Breast epithelium (tissue), 4 donors: ENCODE measurements around the gene KCNH2. TPM values are rescaled to one million over a fixed set of nuclear protein-coding genes. Genes with fewer than 3 reads are reported as not detected.

ENCODE experiments used
- DNase-seq, 2 donors: peaks; one replicate each; pipeline ENCODE4 v3.0.0-alpha.2; 2019; ENCODE audit warnings: low spot score in 2 of 2
- H3K27ac ChIP-seq, 2 donors: fragments of 200-600 bp; sonication (generic) in 1 of 2; one replicate each; pipeline ENCODE4 v1.5.1; 2016 to 2019; ENCODE audit warnings: mild to moderate bottlenecking in 1 of 2
- H3K27me3 ChIP-seq, 2 donors: fragments of 200-600 bp; sonication (generic) in 1 of 2; one replicate each; pipeline versions ENCODE4 v1.5.1 to v1.6.0; 2017 to 2019; ENCODE audit warnings: control low read depth in 1 of 2, mild to moderate bottlenecking in 1 of 2
- H3K36me3 ChIP-seq: fragments of 200-600 bp; one replicate; pipeline ENCODE4 v1.5.1; 2019
- H3K4me1 ChIP-seq, 2 donors: fragments of 200-600 bp; sonication (generic); one replicate each; pipeline ENCODE4 v1.5.1; 2016 to 2019; ENCODE audit warnings: control low read depth in 1 of 2
- H3K4me3 ChIP-seq, 3 donors: fragments of 200-600 bp; sonication (generic); 1 replicate in 2 of 3; 2 replicates in 1 of 3; pipeline ENCODE4 v1.5.1; 2016 to 2019; ENCODE audit warnings: mild to moderate bottlenecking in 3 of 3, moderate library complexity in 2 of 3
- H3K9me3 ChIP-seq, 2 donors: fragments of 200-600 bp; sonication (generic) in 1 of 2; one replicate each; pipeline ENCODE4 v1.5.1; 2016 to 2019; ENCODE audit warnings: control low read depth in 1 of 2
- POLR2A ChIP-seq: fragments of 450-650 bp; IDR thresholded peaks from one replicate; pipeline ENCODE4 v1.6.1; 2016; ENCODE audit warnings: antibody characterized with exemption, mild to moderate bottlenecking, moderate library complexity
- POLR2AphosphoS5 ChIP-seq, 3 donors: sonication (generic); formaldehyde crosslinking; IDR thresholded peaks; one replicate each; pipeline ENCODE4 v1.6.1; 2017; ENCODE audit warnings: antibody characterized with exemption in 3 of 3
- intact Hi-C: fragments of 100-400 bp; cut with DNase I; formaldehyde crosslinking; loops from one replicate; pipeline ENCODE4 v1.15.1; 2023; ENCODE audit warnings: low total_unique reads
- total RNA-seq, 3 donors: library from RNA; depleted of rRNA; stranded (reverse); fragments of >200 nt; gene quantifications; one replicate each; pipeline ENCODE4 v1.1.0, GENCODE V29; 2016
- TF ChIP-seq, protein P1 (sequence below), 3 donors: fragments of 450-650 bp; IDR thresholded peaks; one replicate each; pipeline ENCODE4 v1.5.1; 2016 to 2017; ENCODE audit warnings: antibody characterized with exemption in 3 of 3, mild to moderate bottlenecking in 3 of 3, moderate library complexity in 3 of 3

Gene KCNH2
- total RNA-seq, 3 donors from 2014 or later: under 0.01 to 0.29 (median 0.16) TPM

DNA sequence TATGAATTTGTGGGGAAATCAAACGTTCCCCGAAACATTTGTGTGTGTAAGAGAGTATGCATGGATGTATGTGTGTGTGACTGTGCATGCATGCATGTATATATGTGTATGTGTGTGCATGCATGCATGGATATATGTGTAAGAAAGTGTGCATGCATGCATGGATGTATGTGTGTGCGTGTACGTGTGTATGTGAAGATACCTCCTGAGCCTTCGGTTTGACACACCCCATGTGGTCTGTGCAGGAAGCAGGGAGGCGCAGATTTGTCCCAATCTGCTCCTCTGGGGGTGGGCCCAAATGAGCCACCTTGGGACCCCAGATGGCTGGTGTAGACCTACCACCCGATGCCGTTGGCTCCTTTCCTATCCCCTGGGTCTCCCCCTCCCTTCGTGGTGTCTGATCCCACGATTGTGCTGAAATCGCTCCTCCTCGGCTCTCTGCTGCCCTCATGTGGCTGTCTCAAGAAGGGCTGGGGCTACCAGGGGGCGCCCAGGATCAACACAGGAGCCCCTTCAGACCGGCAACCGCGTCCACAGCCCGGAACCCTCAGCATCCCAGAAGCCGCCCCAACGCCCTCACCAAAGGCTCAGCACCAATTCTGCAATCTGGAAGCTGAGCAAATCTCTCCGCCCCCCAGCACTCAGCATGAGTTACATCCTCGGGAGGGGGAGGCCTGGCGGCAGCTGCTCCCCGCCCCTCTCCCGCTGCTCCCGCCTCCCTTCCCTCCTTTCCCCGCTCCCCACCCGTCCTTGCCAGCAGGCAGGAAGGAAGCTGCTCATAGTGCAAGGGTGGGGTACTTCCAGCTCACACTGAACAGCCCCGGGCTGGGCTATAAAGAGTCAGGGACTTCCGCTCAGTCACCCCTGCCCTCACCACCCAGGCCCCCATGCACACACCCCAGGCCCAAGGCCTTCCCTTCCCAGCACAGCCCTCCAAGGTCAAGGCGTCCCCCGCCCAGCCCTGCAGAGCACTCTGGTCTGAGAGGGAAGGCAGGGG lies 10.4 kb upstream of the KCNH2 start:
- H3K9me3 ChIP-seq: peaks cover 0 to 6% of the 10 kb centered on the region in 2 donors
- peak overlapping the region in 1 of 3 donors; percentile 28 for H3K4me3 ChIP-seq
- peaks cover 0 to 3% of the 10 kb centered on the region in 2 donors for H3K4me1 ChIP-seq
- no peaks in the 10 kb centered on the region for H3K36me3 ChIP-seq
- peak overlapping the region in 1 of 2 donors; percentile 79 for H3K27ac ChIP-seq
- TF ChIP-seq POLR2AphosphoS5 (IDR thresholded peaks at IDR 0.05): peak in 1 of 3 donors; percentile 49
- no peak for TF ChIP-seq POLR2A
- TF ChIP-seq, protein P1, sequence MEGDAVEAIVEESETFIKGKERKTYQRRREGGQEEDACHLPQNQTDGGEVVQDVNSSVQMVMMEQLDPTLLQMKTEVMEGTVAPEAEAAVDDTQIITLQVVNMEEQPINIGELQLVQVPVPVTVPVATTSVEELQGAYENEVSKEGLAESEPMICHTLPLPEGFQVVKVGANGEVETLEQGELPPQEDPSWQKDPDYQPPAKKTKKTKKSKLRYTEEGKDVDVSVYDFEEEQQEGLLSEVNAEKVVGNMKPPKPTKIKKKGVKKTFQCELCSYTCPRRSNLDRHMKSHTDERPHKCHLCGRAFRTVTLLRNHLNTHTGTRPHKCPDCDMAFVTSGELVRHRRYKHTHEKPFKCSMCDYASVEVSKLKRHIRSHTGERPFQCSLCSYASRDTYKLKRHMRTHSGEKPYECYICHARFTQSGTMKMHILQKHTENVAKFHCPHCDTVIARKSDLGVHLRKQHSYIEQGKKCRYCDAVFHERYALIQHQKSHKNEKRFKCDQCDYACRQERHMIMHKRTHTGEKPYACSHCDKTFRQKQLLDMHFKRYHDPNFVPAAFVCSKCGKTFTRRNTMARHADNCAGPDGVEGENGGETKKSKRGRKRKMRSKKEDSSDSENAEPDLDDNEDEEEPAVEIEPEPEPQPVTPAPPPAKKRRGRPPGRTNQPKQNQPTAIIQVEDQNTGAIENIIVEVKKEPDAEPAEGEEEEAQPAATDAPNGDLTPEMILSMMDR (IDR thresholded peaks at IDR 0.05): peak in 2 of 3 donors; percentile 48 to 68
- DNase-seq: no peak
- intact Hi-C loops: no loop called here
- H3K27me3 ChIP-seq: peaks cover 0 to 16% of the 10 kb centered on the region in 2 donors

- Histone ChIP-seq H3K4me1 (peaks cover 0 to 3% of the 10 kb centered on the region in 2 donors), H3K27me3 (peaks cover 0 to 16% of the 10 kb centered on the region in 2 donors), H3K4me3 (no peak overlapping the region), H3K9me3 (peaks cover 0 to 6% of the 10 kb centered on the region in 2 donors), H3K36me3 (no peaks in the 10 kb centered on the region), H3K27ac (no peak overlapping the region)
- no peak for DNase-seq
- intact Hi-C loops: loop anchor here (1.0 kb wide), 1 partner anchor 34 kb away; no protein-coding TSS in a partner anchor
- TF ChIP-seq POLR2AphosphoS5 (IDR thresholded peaks at IDR 0.05) (no peak), POLR2A (no peak)
- TF ChIP-seq, protein P1 (IDR thresholded peaks at IDR 0.05): no peak
Observed at GRCh38 chr7:150986556-150986955, 8.4 kb upstream of the KCNH2 start.

GRCh38 chr7:150986099-150986512 lies 8.0 kb upstream of the KCNH2 start:
- Histone ChIP-seq H3K36me3 (no peaks in the 10 kb centered on the region), H3K27ac (no peak overlapping the region), H3K9me3 (peaks cover 0 to 6% of the 10 kb centered on the region in 2 donors), H3K4me1 (peaks cover 0 to 3% of the 10 kb centered on the region in 2 donors), H3K4me3 (no peak overlapping the region), H3K27me3 (peaks cover 0 to 16% of the 10 kb centered on the region in 2 donors)
- intact Hi-C loops: loop anchor here (1.0 kb wide), 1 partner anchor 34 kb away; no protein-coding TSS in a partner anchor
- TF ChIP-seq POLR2A: no peak
- TF ChIP-seq POLR2AphosphoS5 (IDR thresholded peaks at IDR 0.05): no peak
- TF ChIP-seq, protein P1 (IDR thresholded peaks at IDR 0.05): peak in 1 of 3 donors; percentile 35
- no peak for DNase-seq

GRCh38 chr7:150983893-150984368 lies 5.8 kb upstream of the KCNH2 start:
- DNase-seq: no peak
- Histone ChIP-seq H3K9me3 (no peaks in the 10 kb centered on the region), H3K27ac (no peak overlapping the region), H3K4me1 (peaks cover 0 to 3% of the 10 kb centered on the region in 2 donors), H3K36me3 (no peaks in the 10 kb centered on the region), H3K4me3 (no peak overlapping the region), H3K27me3 (peaks cover 1 to 19% of the 10 kb centered on the region in 2 donors)
- TF ChIP-seq POLR2AphosphoS5 (IDR thresholded peaks at IDR 0.05) (no peak), POLR2A (no peak)
- TF ChIP-seq, protein P1 (IDR thresholded peaks at IDR 0.05): no peak
- intact Hi-C loops: no loop called here
